IPS-18a (cell line): ENCODE measurements around the gene CLEC16A.

Experiments used
- H3K27ac ChIP-seq: one replicate; pipeline ENCODE4 v1.5.1; 2013; ENCODE audit warnings: low read length
- H3K27me3 ChIP-seq: one replicate; pipeline ENCODE4 v1.6.1; 2013; ENCODE audit warnings: mild to moderate bottlenecking, low read length; ENCODE audit not compliant: control insufficient read depth, insufficient read depth
- H3K36me3 ChIP-seq: one replicate; pipeline ENCODE4 v1.6.1; 2013; ENCODE audit warnings: low read depth, low read length; ENCODE audit not compliant: control insufficient read depth
- H3K4me1 ChIP-seq: one replicate; pipeline ENCODE4 v1.6.1; 2013; ENCODE audit warnings: low read depth, low read length; ENCODE audit not compliant: control insufficient read depth
- H3K4me3 ChIP-seq: one replicate; pipeline ENCODE4 v1.5.1; 2013; ENCODE audit warnings: low read length
- H3K9ac ChIP-seq: one replicate; pipeline ENCODE4 v1.6.1; 2013; ENCODE audit warnings: mild to moderate bottlenecking, low read length, moderate library complexity
- H3K9me3 ChIP-seq: one replicate; pipeline ENCODE4 v1.6.1; 2013; ENCODE audit warnings: low read depth, low read length; ENCODE audit not compliant: control insufficient read depth

Gene CLEC16A

GRCh38 chr16:10944249-10945064, at the start of gene CLEC16A:
Gene CLEC16A, plus strand, starts transcription at chr16:10944564. Its CDS starts 154 bp downstream, at chr16:10944718.
- peaks cover 4% of the 10 kb centered on the region for H3K27me3 ChIP-seq
- H3K27ac ChIP-seq: no peak within 1 kb of the TSS
- peak within 1 kb of the TSS; percentile 29 for H3K9ac ChIP-seq
- H3K4me1 ChIP-seq: peaks cover 37% of the 10 kb centered on the region
- H3K36me3 ChIP-seq: no peaks in the 10 kb centered on the region
- no peaks in the 10 kb centered on the region for H3K9me3 ChIP-seq
- peak within 1 kb of the TSS; percentile 75 for H3K4me3 ChIP-seq

- H3K9ac ChIP-seq: no peak overlapping the region
- H3K27ac ChIP-seq: no peak overlapping the region
- no peaks in the 10 kb centered on the region for H3K36me3 ChIP-seq
Observed at GRCh38 chr16:10895053-10895946, 49.1 kb upstream of the CLEC16A start.

GRCh38 chr16:10896165-10896564, 48.2 kb upstream of the CLEC16A start:
- H3K4me3 ChIP-seq: no peak overlapping the region
- H3K27me3 ChIP-seq: no peaks in the 10 kb centered on the region
- H3K36me3 ChIP-seq: no peaks in the 10 kb centered on the region
- no peak overlapping the region for H3K27ac ChIP-seq
- H3K9me3 ChIP-seq: no peaks in the 10 kb centered on the region
- H3K4me1 ChIP-seq: peaks cover 4% of the 10 kb centered on the region
- H3K9ac ChIP-seq: no peak overlapping the region

More at GRCh38 chr16:10895053-10895946, 49.1 kb upstream of the CLEC16A start:
- no peaks in the 10 kb centered on the region for H3K9me3 ChIP-seq
- peak overlapping the region; percentile 14 for H3K4me3 ChIP-seq
- H3K27me3 ChIP-seq: no peaks in the 10 kb centered on the region
- H3K4me1 ChIP-seq: peaks cover 4% of the 10 kb centered on the region

- H3K36me3 ChIP-seq: no peaks in the 10 kb centered on the region
- H3K4me1 ChIP-seq: peaks cover 4% of the 10 kb centered on the region
- H3K9me3 ChIP-seq: no peaks in the 10 kb centered on the region
- no peak overlapping the region for H3K9ac ChIP-seq
- H3K27ac ChIP-seq: no peak overlapping the region
- H3K4me3 ChIP-seq: no peak overlapping the region
- H3K27me3 ChIP-seq: no peaks in the 10 kb centered on the region
Observed at GRCh38 chr16:10896723-10897122, 47.6 kb upstream of the CLEC16A start.

GRCh38 chr16:10897134-10897533, 47.2 kb upstream of the CLEC16A start:
- H3K27me3 ChIP-seq: no peaks in the 10 kb centered on the region
- H3K9ac ChIP-seq: no peak overlapping the region
- H3K4me1 ChIP-seq: peaks cover 4% of the 10 kb centered on the region
- no peak overlapping the region for H3K27ac ChIP-seq
- H3K4me3 ChIP-seq: no peak overlapping the region
- no peaks in the 10 kb centered on the region for H3K9me3 ChIP-seq
- no peaks in the 10 kb centered on the region for H3K36me3 ChIP-seq

- Histone ChIP-seq H3K4me1 (no peaks in the 10 kb centered on the region), H3K36me3 (no peaks in the 10 kb centered on the region), H3K27me3 (no peaks in the 10 kb centered on the region), H3K9me3 (no peaks in the 10 kb centered on the region), H3K4me3 (no peak overlapping the region), H3K27ac (no peak overlapping the region), H3K9ac (no peak overlapping the region)
Observed at GRCh38 chr16:10902999-10903398, 41.4 kb upstream of the CLEC16A start.

- no peak overlapping the region for H3K27ac ChIP-seq
- H3K4me3 ChIP-seq: no peak overlapping the region
- no peaks in the 10 kb centered on the region for H3K4me1 ChIP-seq
- H3K9me3 ChIP-seq: no peaks in the 10 kb centered on the region
- no peaks in the 10 kb centered on the region for H3K36me3 ChIP-seq
- no peak overlapping the region for H3K9ac ChIP-seq
- H3K27me3 ChIP-seq: no peaks in the 10 kb centered on the region
Observed at GRCh38 chr16:10906482-10906881, 37.9 kb upstream of the CLEC16A start.

- Histone ChIP-seq H3K36me3 (no peaks in the 10 kb centered on the region), H3K9me3 (no peaks in the 10 kb centered on the region), H3K4me1 (no peaks in the 10 kb centered on the region), H3K27me3 (no peaks in the 10 kb centered on the region), H3K9ac (no peak overlapping the region), H3K27ac (no peak overlapping the region), H3K4me3 (no peak overlapping the region)
Observed at GRCh38 chr16:10906914-10907756, 37.2 kb upstream of the CLEC16A start.

GRCh38 chr16:10907757-10908045, 36.7 kb upstream of the CLEC16A start:
- Histone ChIP-seq H3K27ac (no peak overlapping the region), H3K9ac (no peak overlapping the region), H3K36me3 (no peaks in the 10 kb centered on the region), H3K9me3 (no peaks in the 10 kb centered on the region), H3K4me3 (no peak overlapping the region), H3K4me1 (no peaks in the 10 kb centered on the region), H3K27me3 (no peaks in the 10 kb centered on the region)

GRCh38 chr16:10911267-10911666, 33.1 kb upstream of the CLEC16A start:
- Histone ChIP-seq H3K9me3 (no peaks in the 10 kb centered on the region), H3K27ac (no peak overlapping the region), H3K4me1 (no peaks in the 10 kb centered on the region), H3K9ac (no peak overlapping the region), H3K27me3 (no peaks in the 10 kb centered on the region), H3K36me3 (no peaks in the 10 kb centered on the region), H3K4me3 (no peak overlapping the region)

GRCh38 chr16:10916534-10916933, 27.8 kb upstream of the CLEC16A start:
- H3K27ac ChIP-seq: no peak overlapping the region
- no peaks in the 10 kb centered on the region for H3K9me3 ChIP-seq

More at GRCh38 chr16:10916534-10916933, 27.8 kb upstream of the CLEC16A start:
- H3K9ac ChIP-seq: no peak overlapping the region
- no peak overlapping the region for H3K4me3 ChIP-seq
- H3K27me3 ChIP-seq: no peaks in the 10 kb centered on the region
- H3K4me1 ChIP-seq: no peaks in the 10 kb centered on the region
- H3K36me3 ChIP-seq: no peaks in the 10 kb centered on the region
